GM12878 (cell line): Measurements from ENCODE around the gene MRPL36. TPM values are rescaled to one million over a fixed set of nuclear protein-coding genes. Genes with fewer than 3 reads are reported as not detected.

Experiments used
- ATAC-seq: fragments of 200-7000 bp; cut with Tn5 transposase; 3 replicates; pipeline ENCODE4 v1.9.1; 2020; ENCODE audit warnings: mild to moderate bottlenecking, moderate library complexity
- BruUV-seq: library from RNA; stranded (reverse); fragments of 400-500 nt; replicated peaks from 2 replicates; lab custom pipeline; 2021; lab: Mats Ljungman, UMichigan
- CTCF ChIA-PET: fragments of 300-600 bp; sonication (Branson Sonifier 250); formaldehyde crosslinking; extraction: SDS; loops from one replicate; lab custom pipeline; 2021; ENCODE audit warnings: inconsistent platforms; lab: Yijun Ruan, JAX
- POLR2A ChIA-PET: fragments of 350-600 bp; formaldehyde crosslinking; extraction: SDS; loops from one replicate; lab custom pipeline; 2021; ENCODE audit warnings: inconsistent platforms; lab: Charles Lee
- RAD21 ChIA-PET: fragments of 300-600 bp; sonication (Branson Sonifier 250); formaldehyde crosslinking; loops from one replicate; lab custom pipeline; 2023; ENCODE audit warnings: antibody characterized with exemption; ENCODE audit not compliant: unreplicated experiment; lab: Charles Lee
- SMC1A ChIA-PET: fragments of 300-600 bp; sonication (Branson Sonifier 250); formaldehyde crosslinking; loops from one replicate; lab custom pipeline; 2023; ENCODE audit not compliant: unreplicated experiment, uncharacterized antibody; lab: Charles Lee
- DNase-seq: peaks from one replicate; pipeline ENCODE4 v3.0.0-alpha.2; 2011; ENCODE audit warnings: low read depth, low spot score
- FAIRE-seq: peaks from 3 replicates; lab custom pipeline; 2011; peaks lifted over from hg19 to GRCh38; lab: Jason Lieb, UNC
- H2AFZ ChIP-seq: 2 replicates; pipeline ENCODE4 v1.6.0; 2011; ENCODE audit warnings: low read depth, low read length, control low read depth; ENCODE audit not compliant: control insufficient read depth
- H3K27ac ChIP-seq: 2 replicates; pipeline ENCODE4 v1.5.1; 2011; ENCODE audit warnings: control low read depth; ENCODE audit not compliant: control insufficient read depth, insufficient read depth
- H3K27me3 ChIP-seq, 2 experiments: replicated peaks in 1 of 2; 2 replicates each; pipeline versions ENCODE4 v1.6.0 to v1.6.1; 2011; ENCODE audit warnings: low read length in 1 of 2; ENCODE audit not compliant: control insufficient read depth in 2 of 2, insufficient read depth in 2 of 2
- H3K36me3 ChIP-seq, 2 experiments: 2 replicates each; pipeline ENCODE4 v1.5.1; 2011; ENCODE audit warnings: low read length in 1 of 2; ENCODE audit not compliant: control insufficient read depth in 2 of 2, insufficient read depth in 2 of 2
- H3K4me1 ChIP-seq: 2 replicates; pipeline ENCODE4 v1.6.1; 2011; ENCODE audit warnings: mild to moderate bottlenecking, low read length, moderate library complexity, mixed read lengths; ENCODE audit not compliant: control insufficient read depth, insufficient read depth
- H3K4me2 ChIP-seq: 2 replicates; pipeline ENCODE4 v1.6.0; 2011; ENCODE audit warnings: control low read depth; ENCODE audit not compliant: control insufficient read depth, insufficient read depth
- H3K4me3 ChIP-seq: fragments of 200-600 bp; sonication (generic); 2 replicates; pipeline ENCODE4 v1.5.1; 2016
- H3K79me2 ChIP-seq: 2 replicates; pipeline ENCODE4 v1.6.0; 2011; ENCODE audit warnings: low read length; ENCODE audit not compliant: control insufficient read depth, insufficient read depth
- H3K9ac ChIP-seq: 2 replicates; pipeline ENCODE4 v1.8.0; 2011; ENCODE audit warnings: low read length, control low read depth, mixed read lengths; ENCODE audit not compliant: control insufficient read depth, insufficient read depth
- H3K9me3 ChIP-seq: replicated peaks from 3 replicates; pipeline ENCODE4 v1.5.1; 2011; ENCODE audit warnings: mild to moderate bottlenecking, low read length; ENCODE audit not compliant: control insufficient read depth, insufficient read depth
- H4K20me1 ChIP-seq: 2 replicates; pipeline ENCODE4 v1.6.0; 2011; ENCODE audit not compliant: control insufficient read depth, insufficient read depth
- ASH2L ChIP-seq: fragments of 300-600, 200-600 bp; sonication (generic); IDR thresholded peaks from 2 replicates; pipeline ENCODE4 v1.6.1; 2017; ENCODE audit warnings: low read depth, mild to moderate bottlenecking, borderline replicate concordance
- FOXM1 ChIP-seq: IDR thresholded peaks from 2 replicates; pipeline ENCODE4 v1.6.1; 2012; ENCODE audit warnings: low read depth, mild to moderate bottlenecking, inconsistent platforms, low read length, moderate library complexity
- MYB ChIP-seq: fragments of 150-350 bp; IDR thresholded peaks from 2 replicates; pipeline ENCODE4 v1.6.1; 2014; ENCODE audit warnings: mild to moderate bottlenecking, low read depth, low read length, borderline replicate concordance
- NFYA ChIP-seq: IDR thresholded peaks from 2 replicates; pipeline ENCODE4 v1.6.1; 2011; ENCODE audit warnings: low read depth, mild to moderate bottlenecking, low read length, improper control_type of control experiment, borderline replicate concordance
- NR2C1 ChIP-seq: fragments of 450-650 bp; IDR thresholded peaks from 2 replicates; pipeline ENCODE4 v1.6.1; 2017; ENCODE audit warnings: antibody characterized with exemption, mild to moderate bottlenecking, moderate library complexity
- SREBF1 ChIP-seq: IDR thresholded peaks from 2 replicates; pipeline ENCODE4 v1.6.1; 2012; ENCODE audit warnings: mild to moderate bottlenecking, low read length
- TCF3 ChIP-seq: IDR thresholded peaks from 2 replicates; pipeline ENCODE4 v1.6.1; 2012; ENCODE audit warnings: low read depth, mild to moderate bottlenecking, low read length, borderline replicate concordance; ENCODE audit not compliant: insufficient read depth
- WGBS: methylation state at CpG from one replicate; pipeline ENCODE4 v1.1.6; 2016; ENCODE audit warnings: low lambda C conversion rate; ENCODE audit not compliant: insufficient replicate concordance, insufficient coverage; ENCODE audit errors: missing lambda C conversion rate; 5-methylcytosine and 5-hydroxymethylcytosine counted together
- in situ Hi-C: fragments of 300-500 bp; cut with MboI; formaldehyde crosslinking; loops from 9 replicates; pipeline ENCODE4 v1.14.3; 2018; ENCODE audit warnings: mixed read lengths
- intact Hi-C: fragments of 100-400 bp; cut with micrococcal nuclease; formaldehyde crosslinking; loops from one replicate; pipeline ENCODE4 v1.14.2; 2022; ENCODE audit not compliant: unreplicated experiment
- polyA plus RNA-seq, 11 experiments: library from polyadenylated mRNA; depleted of rRNA in 4 of 11; unstranded in 6 of 11; stranded (reverse) in 5 of 11; fragments of >200 nt; fragmentation: Nextera tagmentation in 4 of 11; fragmentation: Illumina TruSeq in 1 of 11; extraction: Ambion mirVana in 4 of 11; extraction: Trizol in 1 of 11; gene quantifications; 1 replicate in 1 of 11; 2 replicates in 10 of 11; pipeline versions ENCODE4 v1.2.1 to v1.2.3, GENCODE V29; 2011 to 2016; ENCODE audit warnings: inconsistent platforms in 2 of 11, missing spikeins in 2 of 11, low read depth in 1 of 11
- total RNA-seq, 4 experiments: library from RNA; depleted of rRNA in 3 of 4; stranded (reverse); fragments of >200 nt in 3 of 4; fragmentation: Illumina TruSeq in 1 of 4; extraction: Trizol in 1 of 4; gene quantifications; 2 replicates each; pipeline versions ENCODE4 v1.2.1 to v1.2.3, GENCODE V29; 2013 to 2021
- TF ChIP-seq, protein P1 (sequence below): fragments of 450-650 bp; IDR thresholded peaks from 2 replicates; pipeline ENCODE4 v1.6.1; 2017; ENCODE audit warnings: mild to moderate bottlenecking, low read depth, inconsistent platforms; ENCODE audit not compliant: poor library complexity, severe bottlenecking
- TF ChIP-seq, protein P2 (sequence below): fragments of 450-650 bp; IDR thresholded peaks from 2 replicates; pipeline ENCODE4 v1.6.1; 2016; ENCODE audit warnings: mild to moderate bottlenecking
- TF ChIP-seq, protein P3 (sequence below): IDR thresholded peaks from 2 replicates; pipeline ENCODE4 v1.6.1; 2012; ENCODE audit warnings: low read depth, low read length, improper control_type of control experiment
- TF ChIP-seq, protein P4 (sequence below): fragments of 450-650 bp; IDR thresholded peaks from 2 replicates; pipeline ENCODE4 v1.6.1; 2017; ENCODE audit warnings: low read depth, mild to moderate bottlenecking, moderate library complexity
- TF ChIP-seq, protein P5 (sequence below): IDR thresholded peaks from 2 replicates; pipeline ENCODE4 v1.6.1; 2012; ENCODE audit warnings: improper control_type of control experiment, low read depth, low read length; ENCODE audit not compliant: insufficient replicate concordance

MRPL36 gene
- total and polyA plus RNA-seq, 10 of the 15 experiments (the other 5 are each of a cell fraction or from before 2014, with no cell fraction given): 89.2 to 559 (median 152) TPM

DNA sequence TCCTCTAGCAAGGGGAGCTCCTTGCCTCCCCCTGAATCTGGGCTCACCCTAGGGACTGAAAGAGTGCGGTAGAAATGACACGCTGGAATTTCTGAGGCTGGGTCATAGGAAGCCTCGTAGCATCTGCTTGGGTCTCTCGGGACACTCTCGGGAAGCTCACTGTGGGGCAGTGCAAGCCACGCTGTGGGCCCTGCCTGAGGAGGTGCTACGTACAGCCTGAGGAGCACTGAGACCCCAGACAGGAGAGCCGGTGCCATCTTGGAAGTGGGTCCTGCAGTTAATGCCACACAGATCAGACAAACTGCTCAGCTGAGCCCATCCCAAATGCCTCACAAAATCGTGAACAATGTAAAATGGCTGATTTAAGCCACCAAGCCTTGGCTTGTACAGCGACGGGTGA is 1.8 kb downstream of the MRPL36 start:
- Histone ChIP-seq H3K9me3 (no peaks in the 10 kb centered on the region), H3K79me2 (peaks cover 62% of the 10 kb centered on the region), H3K9ac (peak overlapping the region; percentile 23; the same call in 1 of the 2 replicates), H3K4me3 (peak overlapping the region; percentile 33; the same call in 1 of the 2 replicates), H3K4me2 (peak overlapping the region; percentile 98), H4K20me1 (no peaks in the 10 kb centered on the region), H3K27ac (no peak overlapping the region), H3K36me3 (peaks cover 14 to 21% of the 10 kb centered on the region in 2 experiments), H2AFZ (no peak overlapping the region), H3K4me1 (peaks cover 26% of the 10 kb centered on the region), H3K27me3 (no peaks in the 10 kb centered on the region)
- ChIA-PET CTCF (no interaction called here), POLR2A (no interaction called here), RAD21 (interaction anchor here (2.0 kb wide), 1 partner anchor 34 kb away, joined by 10 read pairs; no protein-coding TSS in a partner anchor), SMC1A (no interaction called here)
- WGBS: 45% methylated on average over 11 of the region's 11 CpGs
- DNase-seq: no peak
- intact Hi-C loops: loop anchor here (10.0 kb wide), 1 partner anchor 483 kb away; no protein-coding TSS in a partner anchor
- ATAC-seq: no peak
- in situ Hi-C loops: loop anchor here (5.0 kb wide), 1 partner anchor 311 kb away; no protein-coding TSS in a partner anchor
- FAIRE-seq: no peak
- BruUV-seq: no TSS peak
- TF ChIP-seq FOXM1: no peak
- no peak for TF ChIP-seq ASH2L
- TF ChIP-seq, protein P1, sequence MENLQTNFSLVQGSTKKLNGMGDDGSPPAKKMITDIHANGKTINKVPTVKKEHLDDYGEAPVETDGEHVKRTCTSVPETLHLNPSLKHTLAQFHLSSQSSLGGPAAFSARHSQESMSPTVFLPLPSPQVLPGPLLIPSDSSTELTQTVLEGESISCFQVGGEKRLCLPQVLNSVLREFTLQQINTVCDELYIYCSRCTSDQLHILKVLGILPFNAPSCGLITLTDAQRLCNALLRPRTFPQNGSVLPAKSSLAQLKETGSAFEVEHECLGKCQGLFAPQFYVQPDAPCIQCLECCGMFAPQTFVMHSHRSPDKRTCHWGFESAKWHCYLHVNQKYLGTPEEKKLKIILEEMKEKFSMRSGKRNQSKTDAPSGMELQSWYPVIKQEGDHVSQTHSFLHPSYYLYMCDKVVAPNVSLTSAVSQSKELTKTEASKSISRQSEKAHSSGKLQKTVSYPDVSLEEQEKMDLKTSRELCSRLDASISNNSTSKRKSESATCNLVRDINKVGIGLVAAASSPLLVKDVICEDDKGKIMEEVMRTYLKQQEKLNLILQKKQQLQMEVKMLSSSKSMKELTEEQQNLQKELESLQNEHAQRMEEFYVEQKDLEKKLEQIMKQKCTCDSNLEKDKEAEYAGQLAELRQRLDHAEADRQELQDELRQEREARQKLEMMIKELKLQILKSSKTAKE: no peak
- TF ChIP-seq, protein P2, sequence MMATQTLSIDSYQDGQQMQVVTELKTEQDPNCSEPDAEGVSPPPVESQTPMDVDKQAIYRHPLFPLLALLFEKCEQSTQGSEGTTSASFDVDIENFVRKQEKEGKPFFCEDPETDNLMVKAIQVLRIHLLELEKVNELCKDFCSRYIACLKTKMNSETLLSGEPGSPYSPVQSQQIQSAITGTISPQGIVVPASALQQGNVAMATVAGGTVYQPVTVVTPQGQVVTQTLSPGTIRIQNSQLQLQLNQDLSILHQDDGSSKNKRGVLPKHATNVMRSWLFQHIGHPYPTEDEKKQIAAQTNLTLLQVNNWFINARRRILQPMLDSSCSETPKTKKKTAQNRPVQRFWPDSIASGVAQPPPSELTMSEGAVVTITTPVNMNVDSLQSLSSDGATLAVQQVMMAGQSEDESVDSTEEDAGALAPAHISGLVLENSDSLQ: no peak
- TF ChIP-seq, protein P3, sequence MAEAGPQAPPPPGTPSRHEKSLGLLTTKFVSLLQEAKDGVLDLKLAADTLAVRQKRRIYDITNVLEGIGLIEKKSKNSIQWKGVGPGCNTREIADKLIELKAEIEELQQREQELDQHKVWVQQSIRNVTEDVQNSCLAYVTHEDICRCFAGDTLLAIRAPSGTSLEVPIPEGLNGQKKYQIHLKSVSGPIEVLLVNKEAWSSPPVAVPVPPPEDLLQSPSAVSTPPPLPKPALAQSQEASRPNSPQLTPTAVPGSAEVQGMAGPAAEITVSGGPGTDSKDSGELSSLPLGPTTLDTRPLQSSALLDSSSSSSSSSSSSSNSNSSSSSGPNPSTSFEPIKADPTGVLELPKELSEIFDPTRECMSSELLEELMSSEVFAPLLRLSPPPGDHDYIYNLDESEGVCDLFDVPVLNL: no peak
- TF ChIP-seq MYB: no peak
- TF ChIP-seq NFYA: no peak
- TF ChIP-seq SREBF1: no peak
- TF ChIP-seq, protein P4, sequence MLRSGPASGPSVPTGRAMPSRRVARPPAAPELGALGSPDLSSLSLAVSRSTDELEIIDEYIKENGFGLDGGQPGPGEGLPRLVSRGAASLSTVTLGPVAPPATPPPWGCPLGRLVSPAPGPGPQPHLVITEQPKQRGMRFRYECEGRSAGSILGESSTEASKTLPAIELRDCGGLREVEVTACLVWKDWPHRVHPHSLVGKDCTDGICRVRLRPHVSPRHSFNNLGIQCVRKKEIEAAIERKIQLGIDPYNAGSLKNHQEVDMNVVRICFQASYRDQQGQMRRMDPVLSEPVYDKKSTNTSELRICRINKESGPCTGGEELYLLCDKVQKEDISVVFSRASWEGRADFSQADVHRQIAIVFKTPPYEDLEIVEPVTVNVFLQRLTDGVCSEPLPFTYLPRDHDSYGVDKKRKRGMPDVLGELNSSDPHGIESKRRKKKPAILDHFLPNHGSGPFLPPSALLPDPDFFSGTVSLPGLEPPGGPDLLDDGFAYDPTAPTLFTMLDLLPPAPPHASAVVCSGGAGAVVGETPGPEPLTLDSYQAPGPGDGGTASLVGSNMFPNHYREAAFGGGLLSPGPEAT: no peak
- no peak for TF ChIP-seq TCF3
- TF ChIP-seq, protein P5, sequence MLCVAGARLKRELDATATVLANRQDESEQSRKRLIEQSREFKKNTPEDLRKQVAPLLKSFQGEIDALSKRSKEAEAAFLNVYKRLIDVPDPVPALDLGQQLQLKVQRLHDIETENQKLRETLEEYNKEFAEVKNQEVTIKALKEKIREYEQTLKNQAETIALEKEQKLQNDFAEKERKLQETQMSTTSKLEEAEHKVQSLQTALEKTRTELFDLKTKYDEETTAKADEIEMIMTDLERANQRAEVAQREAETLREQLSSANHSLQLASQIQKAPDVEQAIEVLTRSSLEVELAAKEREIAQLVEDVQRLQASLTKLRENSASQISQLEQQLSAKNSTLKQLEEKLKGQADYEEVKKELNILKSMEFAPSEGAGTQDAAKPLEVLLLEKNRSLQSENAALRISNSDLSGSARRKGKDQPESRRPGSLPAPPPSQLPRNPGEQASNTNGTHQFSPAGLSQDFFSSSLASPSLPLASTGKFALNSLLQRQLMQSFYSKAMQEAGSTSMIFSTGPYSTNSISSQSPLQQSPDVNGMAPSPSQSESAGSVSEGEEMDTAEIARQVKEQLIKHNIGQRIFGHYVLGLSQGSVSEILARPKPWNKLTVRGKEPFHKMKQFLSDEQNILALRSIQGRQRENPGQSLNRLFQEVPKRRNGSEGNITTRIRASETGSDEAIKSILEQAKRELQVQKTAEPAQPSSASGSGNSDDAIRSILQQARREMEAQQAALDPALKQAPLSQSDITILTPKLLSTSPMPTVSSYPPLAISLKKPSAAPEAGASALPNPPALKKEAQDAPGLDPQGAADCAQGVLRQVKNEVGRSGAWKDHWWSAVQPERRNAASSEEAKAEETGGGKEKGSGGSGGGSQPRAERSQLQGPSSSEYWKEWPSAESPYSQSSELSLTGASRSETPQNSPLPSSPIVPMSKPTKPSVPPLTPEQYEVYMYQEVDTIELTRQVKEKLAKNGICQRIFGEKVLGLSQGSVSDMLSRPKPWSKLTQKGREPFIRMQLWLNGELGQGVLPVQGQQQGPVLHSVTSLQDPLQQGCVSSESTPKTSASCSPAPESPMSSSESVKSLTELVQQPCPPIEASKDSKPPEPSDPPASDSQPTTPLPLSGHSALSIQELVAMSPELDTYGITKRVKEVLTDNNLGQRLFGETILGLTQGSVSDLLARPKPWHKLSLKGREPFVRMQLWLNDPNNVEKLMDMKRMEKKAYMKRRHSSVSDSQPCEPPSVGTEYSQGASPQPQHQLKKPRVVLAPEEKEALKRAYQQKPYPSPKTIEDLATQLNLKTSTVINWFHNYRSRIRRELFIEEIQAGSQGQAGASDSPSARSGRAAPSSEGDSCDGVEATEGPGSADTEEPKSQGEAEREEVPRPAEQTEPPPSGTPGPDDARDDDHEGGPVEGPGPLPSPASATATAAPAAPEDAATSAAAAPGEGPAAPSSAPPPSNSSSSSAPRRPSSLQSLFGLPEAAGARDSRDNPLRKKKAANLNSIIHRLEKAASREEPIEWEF: no peak
- TF ChIP-seq NR2C1: no peak
